GM21390 (cell line): ENCODE results near the gene MAGI1.

Experiments
- ATAC-seq: cut with Tn5 transposase; IDR thresholded peaks from one replicate; pipeline ENCODE4 v1.9.1; 2021; ENCODE audit not compliant: unreplicated experiment

The MAGI1 gene

DNA sequence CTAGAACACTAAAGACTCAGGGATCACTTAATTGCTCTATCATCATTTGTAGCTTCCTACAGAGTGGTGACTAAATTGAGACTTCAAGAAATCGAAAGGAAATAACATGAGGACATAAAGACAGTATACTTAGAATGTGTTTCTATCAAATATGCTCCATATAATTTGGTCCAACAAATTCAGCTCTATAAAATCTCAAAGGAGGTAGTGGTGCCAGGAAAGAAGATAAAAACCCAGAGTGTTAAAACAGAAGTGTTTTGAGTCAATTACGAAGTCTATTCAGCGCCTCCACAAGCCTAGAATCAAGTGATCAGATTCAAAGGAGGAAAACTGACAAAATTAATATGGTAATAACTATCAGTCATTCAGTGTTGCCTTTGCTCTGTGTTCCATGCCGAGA is 22.9 kb downstream of the MAGI1 start:
- no peak for ATAC-seq

- no peak for ATAC-seq
These were observed 24.1 kb downstream of the MAGI1 start for GRCh38 chr3:66014651-66015050.

DNA sequence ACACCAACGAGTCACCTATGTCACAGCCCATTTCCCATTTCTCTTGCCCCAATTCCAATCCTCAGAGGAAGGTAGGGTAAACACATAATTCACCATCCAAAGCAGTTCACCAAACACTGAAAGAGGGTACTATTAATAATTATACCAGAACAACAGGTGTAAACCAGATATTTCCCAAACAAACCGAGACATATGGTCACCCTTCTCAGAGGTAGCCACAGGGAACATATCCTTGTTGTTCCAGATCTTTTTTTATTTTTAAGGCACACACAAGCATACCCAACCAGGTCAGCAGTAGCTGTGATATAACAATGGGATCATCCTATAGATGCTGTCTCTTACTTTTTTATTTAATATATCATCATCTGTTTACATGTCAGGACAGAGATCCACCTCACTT is 24.7 kb downstream of the MAGI1 start:
- ATAC-seq, result no peak

DNA sequence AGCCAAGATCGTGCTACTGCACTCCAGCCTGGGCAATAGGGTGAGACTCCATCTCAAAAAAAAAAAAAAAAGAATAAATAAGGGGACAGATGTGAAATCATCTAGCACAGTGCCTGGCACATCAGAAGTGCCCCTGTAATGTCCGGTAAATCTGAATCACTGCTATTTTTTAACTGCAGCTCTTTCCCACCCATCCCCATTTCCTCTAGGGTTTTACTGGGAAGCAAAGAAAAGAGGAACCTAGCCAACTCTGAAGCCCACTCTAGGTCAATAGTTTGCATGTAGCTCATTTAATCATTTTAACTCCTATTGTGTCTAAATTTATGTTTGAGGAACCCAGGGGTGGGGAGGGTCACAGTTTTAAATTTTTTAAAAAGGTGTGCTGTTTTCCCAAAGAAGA is 26.0 kb downstream of the MAGI1 start:
- ATAC-seq, result no peak

GRCh38 chr3:66010739-66011655 is 27.7 kb downstream of the MAGI1 start:
- no peak for ATAC-seq

GRCh38 chr3:66010348-66010738 is 28.4 kb downstream of the MAGI1 start:
- no peak for ATAC-seq

DNA sequence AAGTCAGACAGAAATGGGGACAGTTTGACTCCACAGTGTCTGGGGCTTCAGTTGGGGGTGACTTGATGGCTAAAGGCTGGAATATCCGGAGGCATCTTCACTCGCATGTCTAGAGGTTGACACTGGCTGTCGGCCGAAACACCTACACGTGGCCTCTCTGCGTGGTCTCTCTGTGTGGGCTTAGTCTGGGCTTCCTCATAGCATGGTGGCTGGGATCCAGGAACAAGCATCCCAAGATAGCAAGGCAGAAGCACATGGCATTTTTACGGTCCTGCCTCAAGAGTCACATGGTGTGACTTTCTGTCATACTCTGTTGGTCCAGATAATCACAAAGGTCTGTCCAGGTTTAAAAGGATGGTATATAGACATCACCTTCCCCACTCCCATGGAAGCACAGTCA is 34.5 kb downstream of the MAGI1 start:
- ATAC-seq, result no peak

- no peak for ATAC-seq
These were observed 37.1 kb downstream of the MAGI1 start for GRCh38 chr3:66001626-66002025.

- ATAC-seq, result no peak
These were observed 38.2 kb downstream of the MAGI1 start for GRCh38 chr3:66000506-66000905.

DNA sequence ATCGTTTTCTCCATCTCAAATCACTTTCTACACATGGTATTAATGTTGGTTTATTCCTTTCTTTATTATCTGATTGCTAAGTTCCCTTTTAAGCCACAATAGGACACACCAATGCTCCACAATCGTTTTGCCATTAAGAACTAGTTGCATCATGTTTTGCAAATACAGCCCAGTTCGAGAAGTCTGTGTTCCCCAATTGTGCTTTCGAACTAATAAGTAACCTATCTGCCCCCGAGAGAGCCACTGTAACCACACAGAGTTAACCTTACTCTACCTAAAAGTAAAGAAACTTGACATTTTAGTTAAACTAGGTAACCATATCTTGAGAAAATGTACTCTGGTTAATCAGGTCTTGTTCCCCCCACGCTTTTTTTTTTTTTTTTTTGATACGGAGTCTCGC is 39.1 kb downstream of the MAGI1 start:
- ATAC-seq, result no peak

GRCh38 chr3:65996589-65996988 is 42.1 kb downstream of the MAGI1 start:
- ATAC-seq, result no peak

DNA sequence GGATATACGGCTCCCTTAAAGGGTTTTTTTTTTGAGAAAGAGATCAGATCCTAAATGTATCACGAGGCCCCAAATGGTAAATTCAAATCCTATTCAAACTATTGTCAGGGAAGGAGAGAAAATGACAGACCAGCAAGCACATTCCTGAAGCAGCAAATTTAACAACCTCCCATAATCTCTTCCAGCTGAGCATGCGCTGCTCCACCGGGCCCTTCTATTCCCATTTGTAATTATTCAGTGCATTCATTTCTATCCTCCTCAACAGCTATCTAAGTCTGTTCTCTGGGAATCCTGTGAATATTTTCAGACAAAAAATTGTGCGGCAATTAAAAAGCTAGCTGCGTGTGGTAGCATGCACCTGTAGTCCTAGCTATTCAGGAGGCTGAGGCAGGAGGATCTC is 43.2 kb downstream of the MAGI1 start:
- no peak for ATAC-seq

GRCh38 chr3:65995030-65995429 is 43.7 kb downstream of the MAGI1 start:
- ATAC-seq, result no peak

DNA sequence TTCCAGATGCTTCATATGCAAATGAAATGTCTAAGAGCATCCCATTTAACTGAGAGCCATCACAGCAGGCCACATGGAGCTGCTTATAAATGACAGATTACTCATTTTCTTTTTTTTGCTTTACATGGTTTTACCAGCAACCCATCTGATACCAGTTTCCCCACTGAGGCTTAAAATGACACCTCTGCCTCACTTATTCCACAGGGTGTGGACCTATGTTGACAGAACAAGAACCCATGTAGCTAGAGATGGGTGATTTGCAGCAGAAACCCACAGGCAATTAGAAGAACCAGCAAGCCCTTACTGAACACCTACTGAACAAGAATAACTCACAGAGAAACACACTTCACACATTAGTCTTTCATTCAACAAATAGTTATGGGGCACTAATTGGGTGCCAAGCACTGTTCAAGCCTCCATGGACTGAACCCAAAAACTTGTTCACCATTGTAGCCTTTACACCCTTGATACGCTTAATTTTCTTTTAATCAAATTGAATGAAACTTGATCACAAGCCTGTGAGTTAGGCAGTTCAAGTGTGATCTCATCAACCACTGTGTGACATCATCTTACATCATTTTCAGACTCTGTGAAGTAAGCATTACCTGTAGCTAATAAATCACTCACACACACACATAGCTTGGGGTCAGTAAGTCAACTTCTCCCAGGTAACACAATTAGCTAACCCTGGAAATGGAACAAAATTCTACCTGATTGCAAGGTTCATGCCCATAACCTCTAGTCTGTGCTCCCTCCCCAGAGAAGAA is 45.4 kb downstream of the MAGI1 start:
- ATAC-seq, result no peak

DNA sequence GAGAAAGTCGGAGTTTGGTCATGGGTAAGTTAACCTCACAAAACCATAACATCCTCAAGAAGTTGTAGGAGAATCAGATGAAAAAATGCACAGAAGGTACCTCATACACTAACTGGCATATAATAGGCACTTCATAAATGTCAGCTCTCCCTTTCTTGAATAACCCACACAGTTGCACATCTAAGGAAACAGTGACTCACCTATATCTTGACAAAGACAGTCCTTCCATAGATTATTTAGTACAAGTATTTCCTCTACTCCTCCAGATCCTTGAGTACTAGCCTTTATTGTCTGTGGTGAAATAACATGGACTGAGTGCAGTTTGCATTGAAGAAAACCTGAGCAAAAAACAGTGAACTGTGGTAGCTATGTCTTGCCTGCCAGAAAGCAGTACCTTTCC is 46.6 kb downstream of the MAGI1 start:
- ATAC-seq, result no peak

- ATAC-seq, result no peak
These were observed 50.1 kb downstream of the MAGI1 start for GRCh38 chr3:65988411-65989180.

DNA sequence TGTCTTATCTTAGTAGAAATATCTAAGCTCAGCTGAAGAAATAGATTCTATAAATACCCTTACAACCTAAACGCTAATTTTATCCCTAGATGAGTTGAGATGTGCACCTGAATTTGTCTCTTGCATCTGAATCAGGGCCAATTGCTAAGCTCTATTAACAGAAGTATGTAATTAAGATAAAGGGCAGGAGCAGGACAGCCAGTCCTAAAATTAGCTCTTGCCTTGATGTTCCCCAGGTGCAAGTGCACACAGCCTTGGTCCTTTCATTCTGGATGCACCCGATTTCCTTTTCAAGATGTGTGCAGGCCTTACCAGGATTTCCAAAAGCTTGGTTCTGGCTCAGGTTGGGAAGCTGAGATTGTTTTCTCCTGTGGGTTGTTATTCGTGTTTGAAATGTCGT is 52.4 kb downstream of the MAGI1 start:
- ATAC-seq, result no peak

DNA sequence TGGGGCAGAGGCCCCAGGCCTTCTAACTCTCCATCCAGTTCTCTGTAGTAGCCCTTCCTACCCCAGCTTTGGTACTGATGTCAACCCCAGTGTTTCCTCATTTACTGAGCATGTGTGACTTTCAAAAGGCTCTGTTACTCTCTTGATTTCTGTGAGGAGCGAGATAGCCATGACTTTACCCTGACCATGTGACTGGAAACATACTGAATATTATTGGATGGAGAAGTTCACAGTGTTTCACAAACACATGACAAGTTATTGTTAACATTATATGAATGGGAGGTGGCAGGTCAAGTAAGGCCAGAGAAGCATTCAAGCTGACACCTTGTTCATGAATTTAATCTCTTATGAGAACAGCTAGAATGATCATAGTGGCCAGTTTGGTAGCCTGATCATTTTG is 53.7 kb downstream of the MAGI1 start:
- no peak for ATAC-seq

DNA sequence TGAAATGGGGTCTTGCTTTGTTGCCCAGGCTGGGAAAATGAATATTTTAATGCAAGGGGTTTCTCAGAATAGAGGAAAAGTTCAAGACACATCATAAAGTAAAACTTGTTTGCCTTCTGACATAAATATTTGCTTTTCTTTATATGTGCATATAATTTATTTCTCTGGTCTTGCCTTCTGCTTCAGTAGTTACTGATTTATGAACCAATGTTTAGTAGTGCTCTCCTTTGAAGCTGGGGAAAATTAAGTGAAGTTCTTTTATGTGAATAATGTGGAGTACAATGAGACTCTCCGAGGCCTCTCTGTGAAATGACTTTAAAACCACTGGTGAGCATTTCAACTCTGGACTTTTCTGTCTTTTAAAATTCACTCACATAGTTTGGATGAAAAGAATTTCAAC is 55.6 kb downstream of the MAGI1 start:
- ATAC-seq, result no peak

DNA sequence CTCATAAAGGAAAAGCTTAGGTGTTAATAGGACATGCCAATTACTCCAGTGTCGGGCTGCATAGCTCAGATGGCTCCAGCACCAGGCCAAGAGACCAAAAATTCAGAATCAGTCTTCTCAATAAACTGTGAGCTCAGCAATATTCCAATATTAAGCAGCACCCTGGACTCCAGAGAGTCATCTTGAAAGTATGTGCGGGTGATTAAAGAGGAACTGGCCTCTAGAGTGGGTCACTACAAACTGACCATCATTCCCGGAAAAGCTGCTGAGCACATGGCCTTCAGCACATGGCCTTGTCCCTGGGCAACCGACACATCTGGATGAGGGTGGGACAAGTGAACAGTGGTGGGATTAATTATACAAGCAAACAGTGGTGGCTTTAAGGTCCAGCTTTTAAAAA is 59.0 kb downstream of the MAGI1 start:
- ATAC-seq, result no peak

DNA sequence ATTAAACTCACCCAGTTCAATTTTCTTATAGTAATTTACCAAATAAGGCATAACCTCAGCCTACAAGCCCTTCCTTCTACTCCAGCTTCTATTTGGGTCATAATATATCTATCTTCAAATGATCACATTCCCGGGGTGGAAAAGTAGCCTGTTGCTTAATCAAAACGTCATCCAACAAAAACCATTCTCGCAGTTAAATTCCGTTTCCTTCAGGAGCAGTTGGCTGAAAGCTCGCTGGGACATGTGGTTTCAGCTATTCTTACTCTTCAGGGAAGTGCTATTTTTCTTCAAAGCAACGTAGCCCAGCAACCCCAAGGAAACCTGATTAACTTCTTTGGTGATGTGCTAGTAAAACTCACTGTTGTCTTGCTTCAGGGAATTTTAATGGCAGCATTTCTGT is 59.6 kb downstream of the MAGI1 start:
- no peak for ATAC-seq

DNA sequence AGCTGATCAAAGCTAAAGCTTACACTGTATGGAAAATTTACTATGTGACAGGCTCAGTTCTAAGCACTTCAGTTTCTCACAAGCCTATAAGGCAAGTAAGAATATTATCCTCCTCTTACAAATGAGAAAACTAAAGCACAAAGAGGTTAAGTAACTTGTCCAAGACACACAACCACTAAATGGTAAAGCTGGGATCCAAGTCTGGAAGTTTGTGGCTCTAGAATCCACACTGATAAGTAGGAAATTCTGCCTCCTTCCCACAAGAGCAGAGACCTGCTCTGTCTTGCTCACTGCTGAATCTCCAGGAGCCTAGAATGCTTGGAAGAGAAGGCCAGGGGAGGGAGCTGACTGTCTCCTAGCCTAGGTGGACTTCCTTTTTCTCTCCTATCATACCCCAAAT is 60.6 kb downstream of the MAGI1 start:
- no peak for ATAC-seq
